ACC112 (cell line): Measurements from ENCODE around the gene BIRC7.

Experiments
- H2AFZ ChIP-seq: fragments of 200-600 bp; sonication (generic); one replicate; pipeline ENCODE4 v1.6.0; 2017; ENCODE audit warnings: antibody characterized with exemption, low read length; ENCODE audit not compliant: unreplicated experiment
- H3K27ac ChIP-seq: fragments of 200-600 bp; sonication (generic); 2 replicates; pipeline ENCODE4 v1.5.1; 2014; ENCODE audit warnings: low read depth, mild to moderate bottlenecking, antibody characterized with exemption, low read length, moderate library complexity
- H3K27me3 ChIP-seq: fragments of 200-600 bp; sonication (generic); 2 replicates; pipeline ENCODE4 v1.6.1; 2014; ENCODE audit warnings: mild to moderate bottlenecking, antibody characterized with exemption, low read length, moderate library complexity, mixed read lengths; ENCODE audit not compliant: insufficient read depth
- H3K36me3 ChIP-seq: fragments of 200-600 bp; sonication (generic); 2 replicates; pipeline ENCODE4 v1.6.1; 2016; ENCODE audit warnings: mild to moderate bottlenecking, antibody characterized with exemption, low read length, moderate library complexity, mixed read lengths; ENCODE audit not compliant: insufficient read depth
- H3K4me1 ChIP-seq: fragments of 200-600 bp; sonication (generic); one replicate; pipeline ENCODE4 v1.6.1; 2016; ENCODE audit warnings: low read length, mixed read lengths; ENCODE audit not compliant: insufficient read depth, unreplicated experiment, control insufficient read depth
- H3K4me3 ChIP-seq: fragments of 200-600 bp; sonication (generic); 2 replicates; pipeline ENCODE4 v1.5.1; 2014; ENCODE audit warnings: mild to moderate bottlenecking, low read depth, low read length
- H3K79me2 ChIP-seq: fragments of 200-600 bp; sonication (generic); one replicate; pipeline ENCODE4 v1.6.0; 2016; ENCODE audit warnings: low read length; ENCODE audit not compliant: control insufficient read depth, unreplicated experiment, insufficient read depth

BIRC7 gene

DNA sequence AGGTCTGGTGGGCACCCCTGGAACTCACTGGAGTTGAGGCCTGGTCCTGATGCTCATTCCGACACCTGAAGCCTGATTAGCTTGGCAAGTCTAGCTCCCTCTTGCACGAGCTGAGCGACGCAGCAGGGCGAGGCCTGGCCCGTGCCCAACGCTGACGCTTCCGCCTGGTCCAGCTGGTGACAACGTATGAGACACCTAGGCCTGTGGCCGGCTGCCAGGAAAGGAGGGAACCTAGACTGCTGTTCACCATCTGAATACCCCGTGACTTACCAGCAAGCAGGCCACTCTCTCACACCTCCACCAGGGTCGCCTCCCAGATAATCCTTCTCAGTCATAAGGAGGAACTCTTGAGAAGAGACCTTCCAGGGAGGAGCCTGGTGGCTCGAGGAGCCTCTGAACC is 44.3 kb upstream of the BIRC7 start:
- Histone ChIP-seq H3K27me3 (no peaks in the 10 kb centered on the region), H3K36me3 (peaks cover 8% of the 10 kb centered on the region; the same call in 1 of the 2 replicates), H2AFZ (no peak overlapping the region), H3K4me3 (no peak overlapping the region), H3K27ac (no peak overlapping the region), H3K79me2 (peaks cover 1% of the 10 kb centered on the region), H3K4me1 (no peaks in the 10 kb centered on the region)

DNA sequence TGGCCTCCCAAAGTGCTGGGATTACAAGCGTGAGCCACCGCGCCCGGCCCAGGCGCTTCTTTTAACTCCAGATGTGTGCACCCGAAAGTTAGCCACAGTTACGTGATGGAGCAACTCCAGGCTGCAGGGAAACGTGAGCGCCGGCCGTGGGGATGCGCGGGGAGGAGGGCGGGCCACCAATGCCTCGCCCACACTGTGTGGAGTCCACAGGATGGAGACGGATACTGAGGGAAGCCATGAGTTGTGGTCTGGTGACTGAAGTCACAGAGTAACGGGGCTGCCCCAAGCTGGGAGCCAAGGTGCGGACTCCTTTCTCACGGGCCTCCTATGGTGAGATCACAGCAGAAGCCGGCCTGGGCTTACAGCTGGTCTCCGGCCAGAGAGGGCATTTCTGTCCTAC is 43.0 kb upstream of the BIRC7 start:
- H2AFZ ChIP-seq, result no peak overlapping the region
- no peaks in the 10 kb centered on the region for H3K27me3 ChIP-seq
- H3K79me2 ChIP-seq, result peaks cover 9% of the 10 kb centered on the region
- H3K36me3 ChIP-seq, result peaks cover 11% of the 10 kb centered on the region; the same call in 1 of the 2 replicates
- no peaks in the 10 kb centered on the region for H3K4me1 ChIP-seq
- no peak overlapping the region for H3K4me3 ChIP-seq
- no peak overlapping the region for H3K27ac ChIP-seq

DNA sequence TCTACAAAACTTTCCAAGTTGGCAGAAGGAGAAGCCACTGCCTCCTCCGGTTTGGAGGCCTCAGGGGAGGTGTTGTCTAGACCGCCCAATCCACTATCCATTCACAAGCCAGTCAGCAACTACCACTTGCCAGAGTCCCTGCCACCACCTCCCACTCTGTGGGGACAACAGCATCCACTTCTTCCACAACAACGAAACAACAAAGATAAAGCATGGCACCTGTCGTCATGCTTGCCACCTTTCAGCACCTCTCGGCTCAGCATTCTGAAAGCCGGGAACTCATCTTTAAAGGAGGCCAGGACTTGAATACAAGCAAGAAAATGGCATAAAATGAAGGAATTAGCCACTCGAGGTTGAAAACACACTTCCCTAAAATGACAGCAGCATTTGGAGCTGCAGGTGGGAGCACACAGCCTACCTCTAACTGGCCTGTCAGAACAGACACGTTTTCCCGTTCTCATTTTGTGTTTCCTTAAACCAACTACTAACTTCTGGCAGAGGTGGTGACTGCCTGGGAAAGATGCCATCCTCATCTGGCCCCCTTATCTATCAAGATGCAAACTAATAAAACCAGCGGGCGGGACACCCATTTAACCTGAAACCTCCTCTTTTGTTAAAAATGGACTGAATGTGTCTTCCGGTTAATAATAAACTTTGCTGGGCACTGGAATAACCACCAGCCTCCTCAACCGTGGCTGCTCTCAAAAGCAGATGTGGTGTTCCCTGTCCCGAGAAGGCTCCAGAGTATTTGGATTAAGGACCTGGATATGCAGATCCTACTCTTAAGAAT is 41.5 kb upstream of the BIRC7 start:
- peaks cover 20% of the 10 kb centered on the region for H3K79me2 ChIP-seq
- H3K27ac ChIP-seq, result no peak overlapping the region
- H3K4me3 ChIP-seq, result no peak overlapping the region
- H2AFZ ChIP-seq, result no peak overlapping the region
- no peaks in the 10 kb centered on the region for H3K4me1 ChIP-seq
- peaks cover 11% of the 10 kb centered on the region; the same call in 1 of the 2 replicates for H3K36me3 ChIP-seq
- H3K27me3 ChIP-seq, result no peaks in the 10 kb centered on the region

DNA sequence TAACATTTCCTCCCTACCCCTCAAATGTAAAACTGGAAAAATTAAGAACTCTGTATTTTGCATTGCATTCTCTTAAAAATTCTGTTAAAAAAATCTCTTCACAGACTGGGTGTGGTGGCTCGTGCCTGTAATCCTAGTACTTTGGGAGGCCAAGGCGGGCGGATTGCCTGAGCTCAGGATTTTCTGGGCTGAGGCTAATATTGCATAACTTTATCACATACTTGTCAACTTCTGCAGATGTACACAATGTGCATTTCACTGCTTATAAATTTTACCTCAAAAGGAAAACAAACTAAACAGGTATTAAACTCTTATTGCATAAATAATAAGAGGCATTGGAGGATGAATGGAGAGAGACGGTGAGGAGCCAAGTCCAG is 40.9 kb upstream of the BIRC7 start:
- H3K79me2 ChIP-seq, result peaks cover 24% of the 10 kb centered on the region
- H3K36me3 ChIP-seq, result peaks cover 11% of the 10 kb centered on the region; the same call in 1 of the 2 replicates
- H3K4me1 ChIP-seq, result no peaks in the 10 kb centered on the region
- no peaks in the 10 kb centered on the region for H3K27me3 ChIP-seq
- H3K4me3 ChIP-seq, result no peak overlapping the region
- H3K27ac ChIP-seq, result no peak overlapping the region
- H2AFZ ChIP-seq, result no peak overlapping the region

- Histone ChIP-seq H3K36me3 (peaks cover 14% of the 10 kb centered on the region), H3K27ac (no peak overlapping the region), H3K4me1 (no peaks in the 10 kb centered on the region), H3K27me3 (no peaks in the 10 kb centered on the region), H3K4me3 (no peak overlapping the region), H3K79me2 (peaks cover 39% of the 10 kb centered on the region), H2AFZ (no peak overlapping the region)
Observed at GRCh38 chr20:63196768-63197470, 38.8 kb upstream of the BIRC7 start.

GRCh38 chr20:63198606-63199005 is 37.1 kb upstream of the BIRC7 start:
- Histone ChIP-seq H3K4me1 (no peaks in the 10 kb centered on the region), H3K36me3 (peaks cover 15% of the 10 kb centered on the region), H3K27ac (no peak overlapping the region), H3K27me3 (no peaks in the 10 kb centered on the region), H3K79me2 (peaks cover 56% of the 10 kb centered on the region), H2AFZ (no peak overlapping the region), H3K4me3 (no peak overlapping the region)

GRCh38 chr20:63202021-63202420 is 33.7 kb upstream of the BIRC7 start:
- H2AFZ ChIP-seq, result no peak overlapping the region
- H3K36me3 ChIP-seq, result peaks cover 10% of the 10 kb centered on the region
- peaks cover 4% of the 10 kb centered on the region for H3K4me1 ChIP-seq
- peaks cover 81% of the 10 kb centered on the region for H3K79me2 ChIP-seq
- H3K4me3 ChIP-seq, result no peak overlapping the region
- no peak overlapping the region for H3K27ac ChIP-seq
- H3K27me3 ChIP-seq, result no peaks in the 10 kb centered on the region

- H3K4me3 ChIP-seq, result no peak overlapping the region
- no peak overlapping the region for H2AFZ ChIP-seq
- H3K4me1 ChIP-seq, result peaks cover 10% of the 10 kb centered on the region
- H3K27ac ChIP-seq, result no peak overlapping the region
- H3K79me2 ChIP-seq, result peaks cover 87% of the 10 kb centered on the region
- peaks cover 10% of the 10 kb centered on the region for H3K36me3 ChIP-seq
- no peaks in the 10 kb centered on the region for H3K27me3 ChIP-seq
Observed at GRCh38 chr20:63202811-63203526, 32.7 kb upstream of the BIRC7 start.

DNA sequence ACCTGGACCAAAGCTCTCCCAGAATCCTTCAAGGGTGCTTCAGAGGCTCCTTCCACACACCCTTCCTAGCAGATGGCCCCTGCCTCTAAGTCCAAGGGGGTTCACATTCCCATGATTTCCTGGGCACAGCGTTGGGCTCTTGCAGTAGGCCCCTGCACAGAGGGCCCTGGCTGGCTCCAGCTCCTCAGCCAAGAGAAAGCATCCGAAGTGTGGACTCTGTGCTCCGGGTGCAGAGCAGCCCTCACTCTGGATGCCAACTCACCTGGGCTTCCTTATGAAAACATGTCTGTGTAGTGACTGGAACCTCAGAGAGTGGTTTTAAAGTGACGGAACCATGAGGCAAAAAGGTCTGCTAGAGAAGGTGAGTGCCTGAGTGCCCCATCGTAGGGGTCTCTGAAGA is 31.3 kb upstream of the BIRC7 start:
- H3K79me2 ChIP-seq, result peaks cover 87% of the 10 kb centered on the region
- peaks cover 15% of the 10 kb centered on the region for H3K36me3 ChIP-seq
- H3K4me3 ChIP-seq, result no peak overlapping the region
- H3K27ac ChIP-seq, result no peak overlapping the region
- no peaks in the 10 kb centered on the region for H3K27me3 ChIP-seq
- H2AFZ ChIP-seq, result no peak overlapping the region
- H3K4me1 ChIP-seq, result peaks cover 10% of the 10 kb centered on the region

- peaks cover 91% of the 10 kb centered on the region for H3K79me2 ChIP-seq
- peaks cover 10% of the 10 kb centered on the region for H3K4me1 ChIP-seq
- H3K36me3 ChIP-seq, result peaks cover 17% of the 10 kb centered on the region
- H3K27ac ChIP-seq, result no peak overlapping the region
- H3K4me3 ChIP-seq, result no peak overlapping the region
- no peak overlapping the region for H2AFZ ChIP-seq
- H3K27me3 ChIP-seq, result no peaks in the 10 kb centered on the region
Observed at GRCh38 chr20:63205896-63206295, 29.8 kb upstream of the BIRC7 start.
